Head of caudate nucleus (tissue), 42 donors: ENCODE data around the gene TMEM164.

Experiments used
- DNase-seq, 42 donors: peaks; one replicate each; pipeline versions ENCODE4 v3.0.0 to v3.0.0-alpha.2; 2020 to 2021; ENCODE audit warnings: mixed read lengths in 7 of 42
- intact Hi-C: fragments of 100-400 bp; cut with DNase I; formaldehyde crosslinking; loops from one replicate; pipeline ENCODE4 v1.15.0; 2022

Gene TMEM164

GRCh38 chrX:110216027-110216426 is 213.1 kb downstream of the TMEM164 start:
- DNase-seq = no peak
- intact Hi-C loops = no loop called here

- no peak for DNase-seq
- intact Hi-C loops = no loop called here
These were observed 215.7 kb downstream of the TMEM164 start for GRCh38 chrX:110218591-110218990.

GRCh38 chrX:110219920-110220319 is 217.0 kb downstream of the TMEM164 start:
- DNase-seq = no peak
- intact Hi-C loops = no loop called here

GRCh38 chrX:110222497-110223257 is 219.8 kb downstream of the TMEM164 start:
- intact Hi-C loops = no loop called here
- DNase-seq = no peak

GRCh38 chrX:110224926-110225617 is 222.2 kb downstream of the TMEM164 start:
- DNase-seq = no peak
- intact Hi-C loops = no loop called here

GRCh38 chrX:110226931-110227330 is 224.0 kb downstream of the TMEM164 start:
- intact Hi-C loops = no loop called here
- DNase-seq = no peak
